Measurements from ENCODE around the gene HDAC1.
"Not testable (repeated sequence)": the region's sequence is repeated elsewhere in the genome, so short reads cannot be mapped to it uniquely, and the experiment has no call there.

Gene HDAC1

DNA sequence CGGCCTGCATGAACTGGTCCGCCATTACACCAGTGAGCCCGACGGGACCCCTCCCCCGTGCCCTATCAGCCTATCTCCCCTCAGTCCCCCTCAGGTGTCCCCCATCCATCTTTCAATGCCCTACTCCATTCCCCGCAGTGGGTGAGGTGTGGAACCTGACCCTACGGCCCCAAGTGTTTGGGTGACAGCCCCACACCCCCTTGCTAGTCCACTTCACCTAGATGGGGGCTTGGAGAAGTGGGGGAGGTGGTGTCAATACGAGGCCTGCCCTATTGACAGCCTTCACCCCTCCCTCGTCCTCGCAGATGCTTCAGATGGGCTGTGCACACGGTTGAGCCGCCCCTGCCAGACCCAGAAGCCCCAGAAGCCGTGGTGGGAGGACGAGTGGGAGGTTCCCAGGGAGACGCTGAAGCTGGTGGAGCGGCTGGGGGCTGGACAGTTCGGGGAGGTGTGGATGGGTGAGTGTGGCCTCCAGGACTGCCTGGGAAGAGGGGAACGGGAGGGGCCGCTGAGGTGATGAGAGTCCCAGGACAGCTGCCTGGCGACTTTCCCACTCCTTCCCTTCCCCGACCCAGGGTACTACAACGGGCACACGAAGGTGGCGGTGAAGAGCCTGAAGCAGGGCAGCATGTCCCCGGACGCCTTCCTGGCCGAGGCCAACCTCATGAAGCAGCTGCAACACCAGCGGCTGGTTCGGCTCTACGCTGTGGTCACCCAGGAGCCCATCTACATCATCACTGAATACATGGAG is 15.7 kb upstream of the HDAC1 start:
- TF ChIP-seq SP1 (IDR thresholded peaks at IDR 0.05) (no peak), SUZ12 (IDR thresholded peaks at IDR 0.05) (no peak), HDGF (IDR thresholded peaks at IDR 0.05; ENCODE audit: borderline replicate concordance) (no peak), PKNOX1 (IDR thresholded peaks at IDR 0.05) (no peak), LEF1 (IDR thresholded peaks at IDR 0.05; ENCODE audit: borderline replicate concordance) (no peak), ZNF384 (IDR thresholded peaks at IDR 0.05) (no peak), BHLHE40 (IDR thresholded peaks at IDR 0.05; ENCODE audit: borderline replicate concordance) (no peak), L3MBTL2 (conservative IDR thresholded peaks at IDR 0.05) (no peak), TARDBP (IDR thresholded peaks at IDR 0.05) (no peak), FOXM1 (IDR thresholded peaks at IDR 0.05; ENCODE audit: borderline replicate concordance) (no peak), FOXA1 (IDR thresholded peaks at IDR 0.05) (no peak), NFRKB (IDR thresholded peaks at IDR 0.05) (no peak), ARNT (IDR thresholded peaks at IDR 0.05) (no peak), FOXK2 (IDR thresholded peaks at IDR 0.05) (no peak), CTBP1 (IDR thresholded peaks at IDR 0.05; ENCODE audit: borderline replicate concordance) (no peak), ELF4 (IDR thresholded peaks at IDR 0.05) (no peak)
- CTCF ChIA-PET: no interaction called here
- DNase-seq (ENCODE audit: extremely low spot score): no peak
- POLR2A ChIA-PET: no interaction called here

- CTCF ChIA-PET; POLR2A ChIA-PET; DNase-seq (ENCODE audit: extremely low spot score): not testable (repeated sequence)
These were observed 7.1 kb upstream of the HDAC1 start for GRCh38 chr1:32284777-32285176.

DNA sequence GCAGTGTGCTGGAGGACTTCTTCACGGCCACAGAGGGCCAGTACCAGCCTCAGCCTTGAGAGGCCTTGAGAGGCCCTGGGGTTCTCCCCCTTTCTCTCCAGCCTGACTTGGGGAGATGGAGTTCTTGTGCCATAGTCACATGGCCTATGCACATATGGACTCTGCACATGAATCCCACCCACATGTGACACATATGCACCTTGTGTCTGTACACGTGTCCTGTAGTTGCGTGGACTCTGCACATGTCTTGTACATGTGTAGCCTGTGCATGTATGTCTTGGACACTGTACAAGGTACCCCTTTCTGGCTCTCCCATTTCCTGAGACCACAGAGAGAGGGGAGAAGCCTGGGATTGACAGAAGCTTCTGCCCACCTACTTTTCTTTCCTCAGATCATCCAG is 6.2 kb upstream of the HDAC1 start:
- CTCF ChIA-PET: no interaction called here

GRCh38 chr1:32286763-32287162 is 5.1 kb upstream of the HDAC1 start:
- no peak for DNase-seq (ENCODE audit: extremely low spot score)
- TF ChIP-seq L3MBTL2 (conservative IDR thresholded peaks at IDR 0.05) (no peak), HDGF (IDR thresholded peaks at IDR 0.05; ENCODE audit: borderline replicate concordance) (no peak), SUZ12 (IDR thresholded peaks at IDR 0.05) (no peak), SP1 (IDR thresholded peaks at IDR 0.05) (no peak), PKNOX1 (IDR thresholded peaks at IDR 0.05) (no peak), NFRKB (IDR thresholded peaks at IDR 0.05) (no peak), FOXK2 (IDR thresholded peaks at IDR 0.05) (no peak), ZNF384 (IDR thresholded peaks at IDR 0.05) (no peak)
- CTCF ChIA-PET: interaction anchor here (0.7 to 1.7 kb wide), 2 partner anchors 28 to 38 kb away, joined by 3 to 4 read pairs; no protein-coding TSS in a partner anchor
- POLR2A ChIA-PET: no interaction called here

More for the DNA sequence above, 6.2 kb upstream of the HDAC1 start:
- no peak for DNase-seq (ENCODE audit: extremely low spot score)
- TF ChIP-seq SP1 (IDR thresholded peaks at IDR 0.05): no peak
- TF ChIP-seq BHLHE40 (IDR thresholded peaks at IDR 0.05; ENCODE audit: borderline replicate concordance): no peak
- no peak for TF ChIP-seq FOXA1 (IDR thresholded peaks at IDR 0.05)
- no peak for TF ChIP-seq NFRKB (IDR thresholded peaks at IDR 0.05)
- TF ChIP-seq L3MBTL2 (conservative IDR thresholded peaks at IDR 0.05): no peak
- TF ChIP-seq HDGF (IDR thresholded peaks at IDR 0.05; ENCODE audit: borderline replicate concordance): no peak
- TF ChIP-seq LEF1 (IDR thresholded peaks at IDR 0.05; ENCODE audit: borderline replicate concordance): no peak
- no peak for TF ChIP-seq SUZ12 (IDR thresholded peaks at IDR 0.05)
- no peak for TF ChIP-seq ELF4 (IDR thresholded peaks at IDR 0.05)
- no peak for TF ChIP-seq TARDBP (IDR thresholded peaks at IDR 0.05)
- TF ChIP-seq ARNT (IDR thresholded peaks at IDR 0.05): no peak
- TF ChIP-seq PKNOX1 (IDR thresholded peaks at IDR 0.05): no peak
- TF ChIP-seq CTBP1 (IDR thresholded peaks at IDR 0.05; ENCODE audit: borderline replicate concordance): no peak
- POLR2A ChIA-PET: no interaction called here

- ChIA-PET CTCF (no interaction called here), POLR2A (no interaction called here)
- DNase-seq (ENCODE audit: extremely low spot score): no peak
- TF ChIP-seq LEF1 (IDR thresholded peaks at IDR 0.05; ENCODE audit: borderline replicate concordance) (no peak), HDGF (IDR thresholded peaks at IDR 0.05; ENCODE audit: borderline replicate concordance) (no peak)
These were observed 2.6 kb upstream of the HDAC1 start for GRCh38 chr1:32289256-32289655.

DNA sequence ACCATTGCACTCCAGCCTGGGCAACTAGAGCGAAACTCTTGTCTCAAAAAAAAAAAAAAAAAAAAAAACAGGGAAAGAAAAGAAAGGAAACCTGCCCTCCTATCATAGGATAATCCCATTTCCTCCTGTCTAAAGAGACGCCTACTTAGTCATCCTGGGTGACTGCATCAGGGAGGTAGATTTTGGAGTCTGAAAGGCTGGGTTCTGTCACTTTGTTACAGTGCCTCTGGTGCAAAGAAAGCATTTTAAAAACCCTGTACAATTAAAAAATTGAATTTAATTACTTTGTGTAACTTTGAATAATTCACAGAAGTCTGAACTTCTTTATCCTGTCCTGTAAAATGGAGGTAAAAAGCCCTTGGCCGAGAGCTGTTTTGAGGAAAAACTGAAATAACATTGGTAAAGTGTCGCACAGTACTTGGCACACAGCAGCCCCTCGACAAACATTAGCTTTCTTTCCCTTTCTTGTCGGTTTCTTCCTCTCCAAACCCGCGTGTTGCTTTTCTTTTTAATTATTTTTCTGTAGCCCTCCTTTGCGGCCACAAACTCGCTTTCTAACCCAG is 657 bp upstream of the HDAC1 start:
- CTCF ChIA-PET: interaction anchor here (0.7 to 1.6 kb wide), 2 partner anchors 61 to 249 kb away, joined by 3 read pairs; no protein-coding TSS in a partner anchor
- TF ChIP-seq L3MBTL2 (conservative IDR thresholded peaks at IDR 0.05) (no peak), ZNF384 (IDR thresholded peaks at IDR 0.05) (peak; percentile 77), CTBP1 (IDR thresholded peaks at IDR 0.05; ENCODE audit: borderline replicate concordance) (no peak), BHLHE40 (IDR thresholded peaks at IDR 0.05; ENCODE audit: borderline replicate concordance) (no peak), FOXA1 (IDR thresholded peaks at IDR 0.05) (no peak), ELF4 (IDR thresholded peaks at IDR 0.05) (no peak)
- POLR2A ChIA-PET: interaction anchor here (0.9 to 2.8 kb wide), 12 partner anchors 8 to 183 kb away, joined by 3 to 9 read pairs (median 4); partner anchors contain the start of genes BSDC1, KPNA6 and MARCKSL1
- DNase-seq (ENCODE audit: extremely low spot score): no peak

GRCh38 chr1:32298211-32298610 is 6.3 kb downstream of the HDAC1 start:
- DNase-seq (ENCODE audit: extremely low spot score); POLR2A ChIA-PET: not testable (repeated sequence)
- CTCF ChIA-PET: interaction anchor here (0.7 kb wide), 1 partner anchor 30 kb away, joined by 3 read pairs; no protein-coding TSS in a partner anchor
